ENCODE measurements around the gene ZNF74.
"Not testable (repeated sequence)": the region's sequence is repeated elsewhere in the genome, so short reads cannot be mapped to it uniquely, and the experiment has no call there.

ZNF74 gene

DNA sequence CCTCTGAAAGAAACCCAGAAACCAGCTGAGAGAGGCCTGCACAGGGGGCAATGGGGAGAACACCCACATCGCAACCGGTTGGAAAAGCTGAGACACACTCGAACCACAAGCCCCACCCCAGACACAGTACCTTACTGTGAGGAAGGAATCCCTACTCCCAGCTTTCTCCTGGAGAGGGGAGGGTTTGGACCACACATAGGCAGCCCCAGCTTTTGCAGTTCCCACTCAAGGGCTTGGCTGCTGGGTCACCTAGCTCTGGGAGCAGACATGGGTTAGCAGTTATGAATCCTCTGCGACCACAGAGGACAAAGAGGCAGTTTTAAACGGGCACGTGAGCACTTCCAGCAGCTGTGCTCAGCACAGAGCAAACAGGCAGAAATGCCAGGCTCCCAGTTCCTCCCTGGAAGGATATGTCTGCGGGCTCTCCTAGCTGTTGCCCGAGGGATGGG, 21.5 kb upstream of the ZNF74 start:
- H3K27ac ChIP-seq = not testable (repeated sequence)

DNA sequence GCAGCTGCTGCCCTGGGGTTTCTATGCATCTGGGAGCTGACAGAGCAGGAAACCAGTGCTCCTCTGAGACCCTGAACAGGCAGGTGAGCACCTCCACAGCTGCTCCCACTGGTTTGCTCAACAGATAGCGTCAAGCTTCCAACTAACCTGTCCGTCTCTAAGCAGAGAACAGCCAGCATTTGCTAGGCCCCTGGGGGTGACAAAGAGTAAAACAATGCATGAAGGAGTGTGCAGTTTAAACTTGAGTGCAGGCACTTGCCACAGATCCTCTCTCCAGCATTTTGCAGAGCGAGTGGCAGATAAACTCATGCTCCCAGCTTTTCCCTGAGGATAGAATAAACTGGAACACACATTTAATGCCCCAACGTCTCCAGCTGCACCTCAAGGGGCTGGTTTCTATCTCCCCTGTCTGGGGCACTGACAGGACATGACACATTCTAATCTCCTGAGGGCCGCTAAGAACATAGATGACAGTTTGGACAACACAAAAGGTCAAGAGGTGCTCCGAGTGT, 20.7 kb upstream of the ZNF74 start:
- not testable (repeated sequence) for H3K27ac ChIP-seq

DNA sequence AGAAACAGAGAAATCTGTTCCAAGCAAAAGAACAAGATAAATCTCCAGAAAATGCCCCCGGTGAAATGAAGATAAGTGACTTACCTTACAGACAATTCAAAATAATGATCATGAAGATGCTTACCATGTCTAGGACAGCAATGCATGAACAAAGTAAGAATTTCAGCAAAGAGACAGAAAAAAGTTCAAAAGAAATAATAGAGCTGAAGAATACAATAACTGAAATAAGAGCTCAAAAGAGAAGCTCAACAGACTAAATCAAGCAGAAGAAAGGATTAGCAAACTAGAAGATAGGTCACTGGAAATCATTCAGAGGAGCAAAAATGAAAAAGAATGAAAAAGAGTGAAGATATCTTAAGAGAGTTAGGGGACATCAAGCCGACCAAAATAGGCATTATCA, 19.8 kb upstream of the ZNF74 start:
- H3K27ac ChIP-seq = not testable (repeated sequence)

DNA sequence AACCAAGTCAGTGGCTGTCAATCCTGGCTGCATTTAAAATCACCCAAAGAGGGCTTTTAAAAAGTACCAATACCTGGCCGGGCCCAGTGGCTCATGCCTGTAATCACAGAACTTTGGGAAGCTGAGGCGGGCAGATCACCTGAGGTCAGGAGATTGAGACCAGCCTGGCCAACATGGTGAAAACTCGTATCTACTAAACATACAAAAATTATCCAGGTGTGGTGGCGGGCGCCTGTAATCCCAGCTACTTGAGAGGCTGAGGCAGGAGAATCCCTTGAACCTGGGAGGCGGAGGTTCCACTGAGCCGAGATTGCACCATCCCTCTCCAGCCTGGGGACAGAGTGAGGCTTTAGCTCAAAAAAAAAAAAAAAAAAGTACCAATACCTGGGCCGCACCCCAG, 17.7 kb upstream of the ZNF74 start:
- not testable (repeated sequence) for H3K27ac ChIP-seq

DNA sequence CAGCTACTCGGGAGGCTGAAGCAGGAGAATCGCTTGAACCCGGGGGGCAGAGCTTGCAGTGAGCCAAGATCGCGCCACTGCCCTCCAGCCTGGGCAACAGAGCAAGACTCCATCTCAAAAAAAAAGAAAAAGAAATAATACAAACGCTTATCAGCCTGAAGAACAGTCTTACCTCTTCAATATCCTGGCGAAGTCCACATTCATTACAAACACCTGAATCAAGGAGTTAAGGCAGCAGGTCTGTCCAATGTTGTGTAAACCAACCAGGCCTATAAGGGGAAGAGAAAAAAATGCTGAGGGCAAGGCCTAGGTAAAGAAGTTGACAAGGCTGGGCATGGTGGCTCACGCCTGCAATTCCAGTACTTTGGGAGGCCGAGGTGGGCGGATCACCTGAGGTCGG, 17.0 kb upstream of the ZNF74 start:
- H3K27ac ChIP-seq = not testable (repeated sequence)

DNA sequence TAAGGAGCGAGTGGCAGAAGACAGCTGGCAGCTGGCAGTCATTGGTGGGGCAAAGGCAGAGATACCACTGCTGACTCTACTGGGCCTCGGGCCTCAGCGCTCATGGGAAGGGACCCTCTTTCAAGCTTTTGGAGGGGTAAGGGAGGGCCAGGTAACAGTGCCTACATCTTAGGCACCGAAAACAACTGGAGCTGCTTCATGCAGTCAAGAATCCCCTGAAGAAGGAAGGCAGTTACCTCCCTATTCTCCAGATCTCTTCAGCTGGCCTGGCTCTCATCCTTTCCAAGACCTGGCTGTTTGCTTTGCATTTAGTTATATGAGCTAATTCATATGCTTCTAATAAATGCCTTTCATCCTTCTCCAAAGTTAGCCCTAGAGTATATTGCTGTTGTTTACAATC, 15.8 kb upstream of the ZNF74 start:
- no peak overlapping the region for H3K27ac ChIP-seq
- no peak for TF ChIP-seq ZFX (IDR thresholded peaks at IDR 0.05)
- TF ChIP-seq, protein P1, sequence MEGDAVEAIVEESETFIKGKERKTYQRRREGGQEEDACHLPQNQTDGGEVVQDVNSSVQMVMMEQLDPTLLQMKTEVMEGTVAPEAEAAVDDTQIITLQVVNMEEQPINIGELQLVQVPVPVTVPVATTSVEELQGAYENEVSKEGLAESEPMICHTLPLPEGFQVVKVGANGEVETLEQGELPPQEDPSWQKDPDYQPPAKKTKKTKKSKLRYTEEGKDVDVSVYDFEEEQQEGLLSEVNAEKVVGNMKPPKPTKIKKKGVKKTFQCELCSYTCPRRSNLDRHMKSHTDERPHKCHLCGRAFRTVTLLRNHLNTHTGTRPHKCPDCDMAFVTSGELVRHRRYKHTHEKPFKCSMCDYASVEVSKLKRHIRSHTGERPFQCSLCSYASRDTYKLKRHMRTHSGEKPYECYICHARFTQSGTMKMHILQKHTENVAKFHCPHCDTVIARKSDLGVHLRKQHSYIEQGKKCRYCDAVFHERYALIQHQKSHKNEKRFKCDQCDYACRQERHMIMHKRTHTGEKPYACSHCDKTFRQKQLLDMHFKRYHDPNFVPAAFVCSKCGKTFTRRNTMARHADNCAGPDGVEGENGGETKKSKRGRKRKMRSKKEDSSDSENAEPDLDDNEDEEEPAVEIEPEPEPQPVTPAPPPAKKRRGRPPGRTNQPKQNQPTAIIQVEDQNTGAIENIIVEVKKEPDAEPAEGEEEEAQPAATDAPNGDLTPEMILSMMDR (conservative IDR thresholded peaks at IDR 0.05) = no peak

DNA sequence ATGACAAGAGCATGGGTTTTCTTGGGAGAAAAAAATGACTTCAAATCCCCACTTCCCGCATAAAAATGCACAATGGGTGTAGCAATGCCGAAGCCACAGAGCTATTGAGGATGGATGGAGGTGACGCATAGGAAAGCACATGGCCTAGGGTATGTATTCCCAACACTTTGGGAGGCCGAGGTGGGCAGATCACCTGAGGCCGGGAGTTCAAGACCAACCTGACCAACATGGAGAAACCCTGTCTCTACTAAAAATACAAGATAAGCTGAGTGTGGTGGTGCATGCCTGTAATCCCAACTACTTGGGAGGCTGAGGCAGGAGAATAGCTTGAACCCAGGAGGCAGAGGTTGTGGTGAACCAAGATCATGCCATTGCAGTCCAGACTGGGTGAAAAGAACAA, 15.3 kb upstream of the ZNF74 start:
- H3K27ac ChIP-seq = not testable (repeated sequence)

DNA sequence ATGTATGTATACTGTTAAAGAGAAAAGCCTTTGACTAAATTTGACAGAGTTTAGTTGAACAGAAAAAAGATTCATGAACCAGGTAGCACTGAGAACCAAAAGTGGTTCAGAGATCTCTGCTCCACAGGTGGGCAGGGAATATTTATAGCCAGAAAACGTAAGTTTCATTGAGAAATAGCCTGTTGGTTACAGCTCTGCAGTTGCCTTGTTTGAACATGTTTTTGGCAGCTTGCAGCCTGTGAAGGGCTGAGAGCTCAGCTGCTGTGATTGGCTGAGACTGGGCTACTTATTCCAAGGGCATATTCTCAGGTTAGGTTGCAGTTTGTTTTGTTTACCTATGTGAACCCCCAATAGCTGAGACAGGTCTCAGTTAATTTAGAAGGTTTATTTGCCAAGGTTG, 13.5 kb upstream of the ZNF74 start:
- H3K27ac ChIP-seq = no peak overlapping the region
- no peak for TF ChIP-seq ZFX (IDR thresholded peaks at IDR 0.05)
- TF ChIP-seq, protein P1 (conservative IDR thresholded peaks at IDR 0.05) = no peak

DNA sequence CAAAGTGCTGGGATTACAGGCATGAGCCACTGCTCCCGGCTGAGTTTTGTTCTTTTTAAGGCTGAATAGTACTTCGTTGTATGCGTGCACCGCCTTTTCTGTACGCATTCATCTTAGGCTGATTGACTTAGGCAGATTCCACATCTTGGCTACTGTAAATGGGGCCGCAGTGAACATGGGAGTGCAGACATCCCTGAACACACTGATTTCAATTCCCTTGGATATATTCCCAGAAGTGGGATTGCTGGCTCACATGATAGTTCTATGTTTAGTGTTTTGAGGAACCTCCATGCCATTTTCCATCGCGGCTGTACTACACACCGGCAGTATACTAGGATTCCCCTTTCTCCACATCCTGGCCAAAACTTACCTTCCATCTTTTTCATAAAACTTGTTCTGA, 10.4 kb upstream of the ZNF74 start:
- no peak overlapping the region for H3K27ac ChIP-seq
- TF ChIP-seq, protein P1 (conservative IDR thresholded peaks at IDR 0.05) = no peak
- TF ChIP-seq ZFX (IDR thresholded peaks at IDR 0.05) = no peak

DNA sequence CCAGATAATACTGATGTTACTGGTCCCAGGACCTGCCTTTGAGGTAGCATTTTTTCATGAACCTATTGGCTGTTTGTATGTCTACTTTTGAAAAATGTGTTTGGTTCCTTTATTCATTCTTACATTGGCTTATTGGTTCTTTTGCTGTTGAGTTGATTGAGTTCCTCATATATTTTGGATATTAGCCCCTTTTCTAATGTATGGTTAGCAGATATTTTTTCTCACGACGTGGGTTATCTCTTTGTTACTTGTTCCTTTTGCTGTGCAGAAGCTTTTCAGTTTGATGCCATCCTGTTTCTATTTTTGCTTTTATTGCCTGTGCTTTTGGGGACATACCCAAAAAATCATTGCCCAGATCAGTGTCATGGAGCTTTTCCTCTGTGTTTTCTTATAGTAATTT, 9.8 kb upstream of the ZNF74 start:
- TF ChIP-seq, protein P1 (conservative IDR thresholded peaks at IDR 0.05) = no peak
- no peak for TF ChIP-seq ZFX (IDR thresholded peaks at IDR 0.05)

DNA sequence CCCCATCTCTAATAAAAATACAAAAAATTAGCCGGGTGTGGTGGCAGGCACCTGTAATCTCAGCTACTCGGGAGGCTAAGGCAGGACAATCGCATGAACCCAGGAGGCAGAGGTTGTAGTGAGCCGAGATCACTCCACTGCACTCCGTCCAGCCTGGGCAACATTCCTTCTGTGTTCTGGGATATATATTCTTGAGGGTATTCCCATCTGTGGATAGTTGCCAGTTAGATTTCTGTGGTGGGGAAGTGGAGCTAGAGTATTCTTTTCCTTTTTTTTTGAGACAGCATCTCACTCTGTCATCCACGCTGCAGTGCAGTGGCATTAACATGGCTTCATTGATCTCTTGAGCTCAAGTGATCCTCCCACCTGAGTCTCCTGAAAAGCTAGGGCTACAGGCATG, 9.1 kb upstream of the ZNF74 start:
- TF ChIP-seq ZFX (IDR thresholded peaks at IDR 0.05) = no peak
- H3K27ac ChIP-seq = no peak overlapping the region

More for the DNA sequence above, 9.8 kb upstream of the ZNF74 start:
- no peak overlapping the region for H3K27ac ChIP-seq

DNA sequence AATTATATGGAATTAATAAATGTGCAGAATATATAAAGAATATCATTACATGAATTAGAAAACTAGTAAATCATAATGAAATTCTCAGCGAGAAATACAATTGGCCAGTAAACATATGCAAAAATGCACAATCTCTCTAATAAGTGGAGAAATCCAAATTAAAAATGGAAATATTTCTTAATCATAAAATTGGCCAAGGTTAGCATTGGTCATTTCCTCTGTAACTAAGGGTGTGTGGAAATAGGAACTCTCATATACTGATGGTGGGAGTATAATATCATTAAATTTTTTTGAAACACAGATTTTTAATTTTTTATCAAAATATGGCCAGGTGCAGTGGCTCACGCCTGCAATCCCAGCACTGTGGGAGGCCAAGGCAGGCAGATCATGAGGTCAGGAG, 7.6 kb upstream of the ZNF74 start:
- TF ChIP-seq ZFX (IDR thresholded peaks at IDR 0.05) = no peak
- TF ChIP-seq, protein P1 (conservative IDR thresholded peaks at IDR 0.05) = no peak
- no peak overlapping the region for H3K27ac ChIP-seq
